Vagina (tissue), 2 donors: ENCODE results near the gene CHST12.

Source experiments
- POLR2A ChIP-seq, 2 donors: fragments of 450-650 bp; IDR thresholded peaks; one replicate each; pipeline ENCODE4 v1.6.1; 2017; ENCODE audit warnings: antibody characterized with exemption in 2 of 2, mild to moderate bottlenecking in 2 of 2, moderate library complexity in 2 of 2
- TF ChIP-seq, protein P1 (sequence below), 3 experiments: fragments of 450-650 bp in 2 of 3; fragments of 200-600 bp in 1 of 3; sonication (generic) in 1 of 3; IDR thresholded peaks; one replicate each; pipeline ENCODE4 v1.5.1; 2017 to 2019; ENCODE audit warnings: antibody characterized with exemption in 3 of 3, mild to moderate bottlenecking in 2 of 3, moderate library complexity in 2 of 3

DNA sequence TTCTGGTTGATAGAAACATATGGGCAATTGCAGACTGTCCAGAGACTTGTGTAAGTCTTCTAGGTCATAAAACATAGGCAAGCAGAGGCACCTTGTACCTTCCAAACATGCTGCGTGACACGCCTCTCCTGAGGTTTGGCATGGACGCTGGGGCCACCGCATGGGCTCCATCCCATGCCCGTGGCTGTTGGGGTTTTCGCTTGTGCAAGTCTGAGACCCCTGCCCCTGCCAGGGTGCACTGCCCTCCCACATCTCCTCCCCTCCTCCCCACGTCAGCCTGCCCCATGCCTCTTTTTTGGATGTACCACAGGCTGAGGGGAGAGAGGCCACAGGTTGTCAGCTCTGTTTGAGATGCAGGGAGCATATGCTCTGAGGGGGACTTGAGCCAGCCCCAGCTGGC is 29.8 kb upstream of the CHST12 start:
- TF ChIP-seq, protein P1, sequence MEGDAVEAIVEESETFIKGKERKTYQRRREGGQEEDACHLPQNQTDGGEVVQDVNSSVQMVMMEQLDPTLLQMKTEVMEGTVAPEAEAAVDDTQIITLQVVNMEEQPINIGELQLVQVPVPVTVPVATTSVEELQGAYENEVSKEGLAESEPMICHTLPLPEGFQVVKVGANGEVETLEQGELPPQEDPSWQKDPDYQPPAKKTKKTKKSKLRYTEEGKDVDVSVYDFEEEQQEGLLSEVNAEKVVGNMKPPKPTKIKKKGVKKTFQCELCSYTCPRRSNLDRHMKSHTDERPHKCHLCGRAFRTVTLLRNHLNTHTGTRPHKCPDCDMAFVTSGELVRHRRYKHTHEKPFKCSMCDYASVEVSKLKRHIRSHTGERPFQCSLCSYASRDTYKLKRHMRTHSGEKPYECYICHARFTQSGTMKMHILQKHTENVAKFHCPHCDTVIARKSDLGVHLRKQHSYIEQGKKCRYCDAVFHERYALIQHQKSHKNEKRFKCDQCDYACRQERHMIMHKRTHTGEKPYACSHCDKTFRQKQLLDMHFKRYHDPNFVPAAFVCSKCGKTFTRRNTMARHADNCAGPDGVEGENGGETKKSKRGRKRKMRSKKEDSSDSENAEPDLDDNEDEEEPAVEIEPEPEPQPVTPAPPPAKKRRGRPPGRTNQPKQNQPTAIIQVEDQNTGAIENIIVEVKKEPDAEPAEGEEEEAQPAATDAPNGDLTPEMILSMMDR (IDR thresholded peaks at IDR 0.05) = no peak
- TF ChIP-seq POLR2A (IDR thresholded peaks at IDR 0.05) = no peak
